ENCODE measurements around the gene DEFB124. TPM values are rescaled to one million over a fixed set of nuclear protein-coding genes. Genes with fewer than 3 reads are reported as not detected.

Gene DEFB124
- total RNA-seq = not detected in 2 replicates

GRCh38 chr20:31474758-31475427, at the start of gene DEFB124, which contains the start of gene REM1:
DEFB124 (minus strand) TSS chr20:31475127; CDS start chr20:31473013, 2,114 bp downstream.
REM1 (plus strand) TSS chr20:31475288; CDS start chr20:31476446, 1,158 bp downstream.

GRCh38 chr20:31514154-31515071, 39.5 kb upstream of the DEFB124 start, which contains the start of gene HM13:
HM13 (plus strand) TSS chr20:31514442; CDS start chr20:31514552, 110 bp downstream.

GRCh38 chr20:31440012-31440659, 34.8 kb downstream of the DEFB124 start, which contains the start of gene DEFB123:
DEFB123 (plus strand) TSS chr20:31440632; CDS start chr20:31440699, 67 bp downstream.

Other genes with a start within 250 kb of the DEFB124 start
- not detected in 2 replicates for gene DEFB115, start 217.5 kb downstream of the DEFB124 start, total RNA-seq
- not detected in 2 replicates for gene DEFB116, start 166.5 kb downstream of the DEFB124 start, total RNA-seq
- not detected in 2 replicates for gene DEFB118, start 106.5 kb downstream of the DEFB124 start, total RNA-seq
- not detected in 2 replicates for gene DEFB119, start 84.5 kb downstream of the DEFB124 start, total RNA-seq
- gene DEFB121, start 68.9 kb downstream of the DEFB124 start, total RNA-seq = not detected in 2 replicates
- not detected in 2 replicates for gene DEFB123, start 34.5 kb downstream of the DEFB124 start, total RNA-seq
- gene REM1, start 161 bp upstream of the DEFB124 start, total RNA-seq = not detected in 2 replicates
- 53.5 and 79.1 TPM in 2 replicates for gene HM13, start 39.3 kb upstream of the DEFB124 start, total RNA-seq
- 965 and 1,004 TPM in 2 replicates for gene ID1, start 130.2 kb upstream of the DEFB124 start, total RNA-seq
- gene COX4I2, start 162.8 kb upstream of the DEFB124 start, total RNA-seq = not detected in 2 replicates
- gene BCL2L1, start 247.7 kb upstream of the DEFB124 start, total RNA-seq = 213 and 225 TPM in 2 replicates

Measured in mammary microvascular endothelial cell (primary cell).